ENCODE data around the gene PI16. TPM values are rescaled to one million over a fixed set of nuclear protein-coding genes. Genes with fewer than 3 reads are reported as not detected.

Gene PI16
- total RNA-seq, 1 donor from 2014 or later, result 25.9 TPM

- H3K4me1 ChIP-seq, result peaks cover 100% of the 10 kb centered on the region
- TF ChIP-seq CTCF (IDR thresholded peaks at IDR 0.05; ENCODE audit: borderline replicate concordance), result no peak
- H3K9me3 ChIP-seq (replicated peaks), result no peaks in the 10 kb centered on the region
- peak overlapping the region; percentile 85 for H3K27ac ChIP-seq (replicated peaks)
- no peaks in the 10 kb centered on the region for H3K27me3 ChIP-seq (ENCODE audit: low read depth)
- DNase-seq, result no peak
- no peak overlapping the region for H3K4me3 ChIP-seq
- H3K36me3 ChIP-seq, result peaks cover 41% of the 10 kb centered on the region
- intact Hi-C loops (cut with micrococcal nuclease), result no loop called here
Observed at GRCh38 chr6:36980129-36980528, 25.6 kb downstream of the PI16 start.

- TF ChIP-seq CTCF (IDR thresholded peaks at IDR 0.05; ENCODE audit: borderline replicate concordance), result peak; percentile 33
- intact Hi-C loops (cut with micrococcal nuclease), result no loop called here
- peaks cover 32% of the 10 kb centered on the region for H3K36me3 ChIP-seq
- H3K9me3 ChIP-seq (replicated peaks), result no peaks in the 10 kb centered on the region
- H3K4me1 ChIP-seq, result peaks cover 98% of the 10 kb centered on the region
- H3K27ac ChIP-seq (replicated peaks), result peak overlapping the region; percentile 85
- H3K27me3 ChIP-seq (ENCODE audit: low read depth), result no peaks in the 10 kb centered on the region
- H3K4me3 ChIP-seq, result no peak overlapping the region
- DNase-seq, result no peak
Observed at GRCh38 chr6:36980876-36981619, 26.5 kb downstream of the PI16 start.

- Histone ChIP-seq H3K9me3 (replicated peaks) (no peaks in the 10 kb centered on the region), H3K27me3 (ENCODE audit: low read depth) (no peaks in the 10 kb centered on the region), H3K4me3 (peak overlapping the region; percentile 96), H3K4me1 (peaks cover 90% of the 10 kb centered on the region), H3K27ac (replicated peaks) (peak overlapping the region; percentile 85), H3K36me3 (peaks cover 7% of the 10 kb centered on the region)
- TF ChIP-seq CTCF (IDR thresholded peaks at IDR 0.05; ENCODE audit: borderline replicate concordance), result no peak
- intact Hi-C loops (cut with micrococcal nuclease), result no loop called here
- no peak for DNase-seq
Observed at GRCh38 chr6:36983538-36983937, 29.0 kb downstream of the PI16 start.

GRCh38 chr6:36984581-36985416 is 30.3 kb downstream of the PI16 start:
- intact Hi-C loops (cut with micrococcal nuclease), result no loop called here
- peak overlapping the region; percentile 96 for H3K4me3 ChIP-seq
- no peak for TF ChIP-seq CTCF (IDR thresholded peaks at IDR 0.05; ENCODE audit: borderline replicate concordance)
- no peaks in the 10 kb centered on the region for H3K27me3 ChIP-seq (ENCODE audit: low read depth)
- H3K27ac ChIP-seq (replicated peaks), result peak overlapping the region; percentile 98
- peaks cover 77% of the 10 kb centered on the region for H3K4me1 ChIP-seq
- no peak for DNase-seq
- H3K36me3 ChIP-seq, result peaks cover 6% of the 10 kb centered on the region
- no peaks in the 10 kb centered on the region for H3K9me3 ChIP-seq (replicated peaks)

- Histone ChIP-seq H3K27ac (replicated peaks) (peak overlapping the region; percentile 98), H3K4me1 (peaks cover 71% of the 10 kb centered on the region), H3K36me3 (peaks cover 6% of the 10 kb centered on the region), H3K27me3 (ENCODE audit: low read depth) (no peaks in the 10 kb centered on the region), H3K4me3 (peak overlapping the region; percentile 96), H3K9me3 (replicated peaks) (no peaks in the 10 kb centered on the region)
- DNase-seq, result no peak
- intact Hi-C loops (cut with micrococcal nuclease), result no loop called here
- no peak for TF ChIP-seq CTCF (IDR thresholded peaks at IDR 0.05; ENCODE audit: borderline replicate concordance)
Observed at GRCh38 chr6:36985417-36985807, 30.9 kb downstream of the PI16 start.
